MCF 10A (cell line): ENCODE results near the gene ZCCHC12. TPM values are rescaled to one million over a fixed set of nuclear protein-coding genes. Genes with fewer than 3 reads are reported as not detected.

Experiments used
- BruUV-seq: library from RNA; stranded (reverse); fragments of 400-500 nt; replicated peaks from 2 replicates; lab custom pipeline; 2021; lab: Mats Ljungman, UMichigan
- CTCF ChIA-PET: fragments of 300-600 bp; sonication (Branson Sonifier 250); formaldehyde crosslinking; extraction: SDS; loops from one replicate; lab custom pipeline; 2021; ENCODE audit warnings: antibody characterized with exemption, inconsistent platforms; lab: Yijun Ruan, JAX
- POLR2A ChIA-PET: fragments of 300-600, 350-650 bp; sonication (Branson Sonifier 250); formaldehyde crosslinking; extraction: SDS; loops from one replicate; lab custom pipeline; 2020; ENCODE audit warnings: antibody characterized with exemption, inconsistent platforms; lab: Yijun Ruan, JAX
- DNase-seq: peaks from one replicate; pipeline ENCODE4 v3.0.0-alpha.2; 2018; ENCODE audit not compliant: unreplicated experiment
- H3K27ac Mint-ChIP-seq: one replicate; pipeline ENCODE4 v1.8.0; 2022; ENCODE audit warnings: mild to moderate bottlenecking, low read depth, mixed read lengths; ENCODE audit not compliant: unreplicated experiment
- H3K27me3 Mint-ChIP-seq: one replicate; pipeline ENCODE4 v1.8.0; 2022; ENCODE audit warnings: mixed read lengths; ENCODE audit not compliant: insufficient read depth, unreplicated experiment
- H3K36me3 Mint-ChIP-seq: one replicate; pipeline ENCODE4 v1.8.0; 2022; ENCODE audit warnings: mild to moderate bottlenecking, moderate library complexity, mixed read lengths; ENCODE audit not compliant: insufficient read depth, unreplicated experiment
- H3K4me1 Mint-ChIP-seq: one replicate; pipeline ENCODE4 v1.8.0; 2022; ENCODE audit warnings: mixed read lengths; ENCODE audit not compliant: insufficient read depth, unreplicated experiment
- H3K4me3 Mint-ChIP-seq: one replicate; pipeline ENCODE4 v1.8.0; 2022; ENCODE audit warnings: mild to moderate bottlenecking, moderate library complexity, mixed read lengths; ENCODE audit not compliant: unreplicated experiment
- H3K9me3 Mint-ChIP-seq: one replicate; pipeline ENCODE4 v1.8.0; 2022; ENCODE audit warnings: mixed read lengths; ENCODE audit not compliant: unreplicated experiment
- intact Hi-C: fragments of 100-400 bp; cut with micrococcal nuclease; formaldehyde crosslinking; loops from 2 replicates; pipeline ENCODE4 v1.14.1; 2022
- total RNA-seq: library from RNA; stranded (reverse); gene quantifications from 2 replicates; pipeline ENCODE4 v1.2.3, GENCODE V29; 2022
- TF ChIP-seq, protein P1 (sequence below): fragments of 200-600 bp; IDR thresholded peaks from one replicate; pipeline ENCODE4 v1.8.0; 2022; ENCODE audit warnings: antibody characterized with exemption, mild to moderate bottlenecking; ENCODE audit not compliant: unreplicated experiment

ZCCHC12 gene
- total RNA-seq, 1 experiment from 2014 or later, result not detected

DNA sequence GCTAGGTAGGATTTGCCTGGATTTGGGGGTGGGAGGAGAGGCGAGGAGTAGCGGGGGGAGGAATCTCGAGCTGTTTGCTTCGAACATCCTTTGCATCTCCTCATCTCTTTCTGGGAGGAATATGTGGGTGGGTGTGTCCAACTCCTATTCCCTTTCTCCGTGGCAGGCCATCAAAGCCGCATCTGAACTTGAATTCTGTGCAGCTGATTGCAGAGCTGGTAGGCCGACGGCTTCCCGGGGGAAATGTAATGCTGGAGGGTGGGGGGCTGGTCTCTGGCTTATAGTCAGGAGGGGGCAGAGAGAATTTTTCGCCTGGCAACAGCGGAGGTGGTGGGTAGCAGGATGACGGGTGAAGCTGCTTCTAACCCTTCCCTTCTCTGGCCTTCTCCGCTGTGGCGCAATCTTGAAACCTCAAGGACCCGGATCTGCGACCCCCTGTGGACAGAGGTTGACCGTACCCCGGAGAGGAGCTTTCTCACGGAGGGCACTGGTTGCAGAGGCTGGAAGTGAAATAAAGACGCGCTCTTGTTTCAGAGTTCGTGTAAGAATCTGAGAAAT is 628 bp downstream of the ZCCHC12 start:
- TF ChIP-seq, protein P1, sequence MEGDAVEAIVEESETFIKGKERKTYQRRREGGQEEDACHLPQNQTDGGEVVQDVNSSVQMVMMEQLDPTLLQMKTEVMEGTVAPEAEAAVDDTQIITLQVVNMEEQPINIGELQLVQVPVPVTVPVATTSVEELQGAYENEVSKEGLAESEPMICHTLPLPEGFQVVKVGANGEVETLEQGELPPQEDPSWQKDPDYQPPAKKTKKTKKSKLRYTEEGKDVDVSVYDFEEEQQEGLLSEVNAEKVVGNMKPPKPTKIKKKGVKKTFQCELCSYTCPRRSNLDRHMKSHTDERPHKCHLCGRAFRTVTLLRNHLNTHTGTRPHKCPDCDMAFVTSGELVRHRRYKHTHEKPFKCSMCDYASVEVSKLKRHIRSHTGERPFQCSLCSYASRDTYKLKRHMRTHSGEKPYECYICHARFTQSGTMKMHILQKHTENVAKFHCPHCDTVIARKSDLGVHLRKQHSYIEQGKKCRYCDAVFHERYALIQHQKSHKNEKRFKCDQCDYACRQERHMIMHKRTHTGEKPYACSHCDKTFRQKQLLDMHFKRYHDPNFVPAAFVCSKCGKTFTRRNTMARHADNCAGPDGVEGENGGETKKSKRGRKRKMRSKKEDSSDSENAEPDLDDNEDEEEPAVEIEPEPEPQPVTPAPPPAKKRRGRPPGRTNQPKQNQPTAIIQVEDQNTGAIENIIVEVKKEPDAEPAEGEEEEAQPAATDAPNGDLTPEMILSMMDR, result no peak
- CTCF ChIA-PET, result interaction anchor here (0.6 to 1.6 kb wide), 2 partner anchors 17 to 393 kb away, joined by 3 to 5 read pairs; no protein-coding TSS in a partner anchor
- POLR2A ChIA-PET, result no interaction called here
- DNase-seq, result no peak
- Mint-ChIP-seq H3K27me3 (peaks cover 35% of the 10 kb centered on the region), H3K9me3 (no peaks in the 10 kb centered on the region), H3K36me3 (no peaks in the 10 kb centered on the region), H3K4me1 (no peaks in the 10 kb centered on the region), H3K4me3 (no peak overlapping the region), H3K27ac (no peak overlapping the region)
- BruUV-seq, result no TSS peak
- intact Hi-C loops, result no loop called here

DNA sequence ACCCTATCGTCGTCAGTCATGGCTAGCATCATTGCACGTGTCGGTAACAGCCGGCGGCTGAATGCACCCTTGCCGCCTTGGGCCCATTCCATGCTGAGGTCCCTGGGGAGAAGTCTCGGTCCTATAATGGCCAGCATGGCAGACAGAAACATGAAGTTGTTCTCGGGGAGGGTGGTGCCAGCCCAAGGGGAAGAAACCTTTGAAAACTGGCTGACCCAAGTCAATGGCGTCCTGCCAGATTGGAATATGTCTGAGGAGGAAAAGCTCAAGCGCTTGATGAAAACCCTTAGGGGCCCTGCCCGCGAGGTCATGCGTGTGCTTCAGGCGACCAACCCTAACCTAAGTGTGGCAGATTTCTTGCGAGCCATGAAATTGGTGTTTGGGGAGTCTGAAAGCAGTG is 1.6 kb downstream of the ZCCHC12 start:
- Mint-ChIP-seq H3K27ac (no peak overlapping the region), H3K27me3 (peaks cover 40% of the 10 kb centered on the region)

DNA sequence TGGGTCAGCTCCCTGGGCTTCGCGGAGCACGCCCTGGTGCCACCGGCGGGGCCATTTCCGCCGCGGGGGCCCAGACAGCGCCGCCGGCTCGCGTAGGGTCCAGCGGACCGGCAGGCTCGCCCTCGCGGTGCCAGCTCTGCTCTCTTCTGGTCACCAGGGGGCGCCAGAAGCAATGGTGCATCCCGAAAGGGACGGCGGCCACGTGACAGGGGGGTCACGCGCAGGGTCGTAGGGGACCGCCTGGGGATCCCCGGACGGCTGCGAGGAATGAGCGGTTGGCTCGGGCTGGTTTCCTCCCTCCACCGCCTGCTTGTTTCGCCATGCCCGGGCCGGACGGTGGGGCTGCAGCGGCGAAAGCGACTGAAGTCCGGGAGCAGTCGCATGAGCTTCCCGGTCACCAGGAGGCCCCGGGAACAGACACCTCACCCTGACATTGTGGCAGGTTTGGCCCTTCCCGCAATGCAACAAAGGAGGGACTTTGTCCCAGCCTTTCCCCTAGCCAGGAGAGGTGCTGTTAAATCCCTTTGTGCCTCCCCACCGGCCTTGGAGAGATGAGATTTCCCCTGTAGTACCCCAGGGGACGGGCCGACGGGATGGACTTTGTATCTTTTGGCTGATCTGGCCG is 15.8 kb downstream of the ZCCHC12 start:
- no TSS peak for BruUV-seq

More for the DNA sequence above, 1.6 kb downstream of the ZCCHC12 start:
- intact Hi-C loops, result no loop called here
- ChIA-PET CTCF (interaction anchor here (0.5 to 0.7 kb wide), 2 partner anchors 180 to 189 kb away, joined by 3 read pairs; no protein-coding TSS in a partner anchor), POLR2A (no interaction called here)
- H3K36me3 Mint-ChIP-seq, result no peaks in the 10 kb centered on the region
- no peaks in the 10 kb centered on the region for H3K9me3 Mint-ChIP-seq
- no peak for DNase-seq
- BruUV-seq, result no TSS peak
- TF ChIP-seq, protein P1, result no peak
- H3K4me3 Mint-ChIP-seq, result no peak overlapping the region
- no peaks in the 10 kb centered on the region for H3K4me1 Mint-ChIP-seq

DNA sequence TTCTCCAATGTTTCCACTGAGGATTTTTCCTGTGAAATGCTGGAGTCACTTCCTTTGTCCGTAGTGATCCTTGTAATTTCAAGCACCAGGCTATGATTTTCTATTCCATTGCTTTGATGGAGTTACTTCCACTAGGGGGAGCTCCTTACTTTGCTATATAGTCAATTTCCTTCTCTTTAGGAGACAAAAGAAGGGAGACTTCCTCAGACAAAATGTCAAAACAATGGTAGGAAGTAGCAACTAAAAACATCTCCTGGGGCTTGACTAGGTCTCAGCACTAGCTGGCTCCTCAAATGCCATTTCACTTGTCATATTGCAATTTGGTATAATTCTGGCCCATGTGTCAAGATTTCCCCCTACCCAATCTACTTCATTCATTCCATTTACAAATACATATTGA is 24.1 kb downstream of the ZCCHC12 start:
- intact Hi-C loops, result loop anchor here (1.0 to 2.0 kb wide), 3 partner anchors 161 to 371 kb away; no protein-coding TSS in a partner anchor
- Mint-ChIP-seq H3K4me1 (no peaks in the 10 kb centered on the region), H3K36me3 (no peaks in the 10 kb centered on the region), H3K9me3 (no peaks in the 10 kb centered on the region), H3K27me3 (peaks cover 36% of the 10 kb centered on the region), H3K27ac (no peak overlapping the region), H3K4me3 (no peak overlapping the region)
- CTCF ChIA-PET, result interaction anchor here (0.6 to 4.0 kb wide), 29 partner anchors 9 to 1729 kb away, joined by 3 to 41 read pairs (median 4); no protein-coding TSS in a partner anchor
- BruUV-seq, result no TSS peak
- POLR2A ChIA-PET, result interaction anchor here (0.5 to 0.9 kb wide), 4 partner anchors 9 to 232 kb away, joined by 3 to 4 read pairs (median 4); no protein-coding TSS in a partner anchor
- TF ChIP-seq, protein P1, result peak; percentile 55
- peak; percentile 68 for DNase-seq

More for the DNA sequence above, 15.8 kb downstream of the ZCCHC12 start:
- H3K27ac Mint-ChIP-seq, result no peak overlapping the region
- no peak overlapping the region for H3K4me3 Mint-ChIP-seq
- H3K27me3 Mint-ChIP-seq, result peaks cover 22% of the 10 kb centered on the region
- DNase-seq, result no peak
- ChIA-PET CTCF (interaction anchor here (0.6 to 1.1 kb wide), 5 partner anchors 8 to 774 kb away, joined by 3 to 6 read pairs (median 3); no protein-coding TSS in a partner anchor), POLR2A (no interaction called here)
- intact Hi-C loops, result no loop called here
- TF ChIP-seq, protein P1, result peak; percentile 58
- no peaks in the 10 kb centered on the region for H3K9me3 Mint-ChIP-seq
- no peaks in the 10 kb centered on the region for H3K4me1 Mint-ChIP-seq
- H3K36me3 Mint-ChIP-seq, result no peaks in the 10 kb centered on the region
